ENCODE measurements around the gene SLIT3.

The SLIT3 gene

GRCh38 chr5:169307646-169308045, 6.7 kb upstream of the SLIT3 start:
- Histone ChIP-seq H3K27ac (replicated peaks) (no peak overlapping the region), H3K27me3 (ENCODE audit: insufficient read depth, poor library complexity, severe bottlenecking) (peaks cover 8% of the 10 kb centered on the region), H3K4me3 (replicated peaks; ENCODE audit: insufficient read depth, low read length) (no peak overlapping the region)
- no peak for TF ChIP-seq CTCF (IDR thresholded peaks at IDR 0.05; ENCODE audit: insufficient read depth, low read length)
- DNase-seq (ENCODE audit: low read depth in 1 of 2, low spot score in 1 of 2) = no peak

GRCh38 chr5:169305366-169305765, 4.4 kb upstream of the SLIT3 start:
- Histone ChIP-seq H3K4me3 (replicated peaks; ENCODE audit: insufficient read depth, low read length) (no peak overlapping the region), H3K27ac (replicated peaks) (no peak overlapping the region), H3K27me3 (ENCODE audit: insufficient read depth, poor library complexity, severe bottlenecking) (peaks cover 18% of the 10 kb centered on the region)
- TF ChIP-seq REST (IDR thresholded peaks at IDR 0.05; ENCODE audit: insufficient replicate concordance, low read depth) = no peak
- no peak for TF ChIP-seq SPI1 (IDR thresholded peaks at IDR 0.05; ENCODE audit: borderline replicate concordance, low read depth)
- TF ChIP-seq GABPA (IDR thresholded peaks at IDR 0.05; ENCODE audit: low read depth) = no peak
- no peak for TF ChIP-seq CTCF (IDR thresholded peaks at IDR 0.05; ENCODE audit: insufficient read depth, low read length)
- no peak for TF ChIP-seq POLR2AphosphoS5 (IDR thresholded peaks at IDR 0.05; ENCODE audit: low read depth)
- no peak for DNase-seq (ENCODE audit: low read depth in 1 of 2, low spot score in 1 of 2)

- no peak overlapping the region for H3K4me3 ChIP-seq (replicated peaks; ENCODE audit: insufficient read depth, low read length)
- no peak for TF ChIP-seq CTCF (IDR thresholded peaks at IDR 0.05; ENCODE audit: insufficient read depth, low read length)
- TF ChIP-seq REST (IDR thresholded peaks at IDR 0.05; ENCODE audit: insufficient replicate concordance, low read depth) = no peak
- TF ChIP-seq SPI1 (IDR thresholded peaks at IDR 0.05; ENCODE audit: borderline replicate concordance, low read depth) = no peak
- H3K27me3 ChIP-seq (ENCODE audit: insufficient read depth, poor library complexity, severe bottlenecking) = peaks cover 24% of the 10 kb centered on the region
- DNase-seq (ENCODE audit: low read depth in 1 of 2, low spot score in 1 of 2) = no peak
- H3K27ac ChIP-seq (replicated peaks) = no peak overlapping the region
Observed at GRCh38 chr5:169304175-169304574, 3.2 kb upstream of the SLIT3 start.

- no peak for DNase-seq (ENCODE audit: low read depth in 1 of 2, low spot score in 1 of 2)
Observed at GRCh38 chr5:169303119-169303515, 2.2 kb upstream of the SLIT3 start.

More at GRCh38 chr5:169303119-169303515, 2.2 kb upstream of the SLIT3 start:
- Histone ChIP-seq H3K27ac (replicated peaks) (no peak overlapping the region), H3K4me3 (replicated peaks; ENCODE audit: insufficient read depth, low read length) (no peak overlapping the region), H3K27me3 (ENCODE audit: insufficient read depth, poor library complexity, severe bottlenecking) (peaks cover 27% of the 10 kb centered on the region)
- TF ChIP-seq GABPA (IDR thresholded peaks at IDR 0.05; ENCODE audit: low read depth) = no peak
- no peak for TF ChIP-seq REST (IDR thresholded peaks at IDR 0.05; ENCODE audit: insufficient replicate concordance, low read depth)
- TF ChIP-seq CTCF (IDR thresholded peaks at IDR 0.05; ENCODE audit: insufficient read depth, low read length) = no peak
- TF ChIP-seq SPI1 (IDR thresholded peaks at IDR 0.05; ENCODE audit: borderline replicate concordance, low read depth) = no peak
- TF ChIP-seq POLR2AphosphoS5 (IDR thresholded peaks at IDR 0.05; ENCODE audit: low read depth) = no peak
